Measurements from ENCODE around the gene CCDC179.

GRCh38 chr11:22884217-22884616 is 23.9 kb upstream of the CCDC179 start:
- no peak for TF ChIP-seq CTCF (IDR thresholded peaks at IDR 0.05)
- TF ChIP-seq POLR2A (IDR thresholded peaks at IDR 0.05), result no peak

Measured in testis (tissue), 2 donors.